Muscle layer of duodenum (tissue), 2 donors: ENCODE results near the gene EXOC2.

Experiments used
- H3K27ac ChIP-seq: one replicate; pipeline ENCODE4 v1.7.0; 2013; ENCODE audit warnings: mild to moderate bottlenecking, low read length
- H3K27me3 ChIP-seq: one replicate; pipeline ENCODE4 v1.7.0; 2013; ENCODE audit warnings: low read depth, mild to moderate bottlenecking, control low read depth, low read length
- H3K36me3 ChIP-seq, 2 donors: one replicate each; pipeline ENCODE4 v1.7.0; 2013; ENCODE audit warnings: low read length in 2 of 2, control low read depth in 1 of 2, mild to moderate bottlenecking in 1 of 2; ENCODE audit not compliant: insufficient read depth in 2 of 2, control insufficient read depth in 1 of 2
- H3K4me1 ChIP-seq, 2 donors: one replicate each; pipeline ENCODE4 v1.7.0; 2013; ENCODE audit warnings: low read length in 2 of 2, mild to moderate bottlenecking in 2 of 2, control low read depth in 1 of 2, moderate library complexity in 1 of 2; ENCODE audit not compliant: insufficient read depth in 2 of 2, control insufficient read depth in 1 of 2
- H3K4me3 ChIP-seq, 2 donors: one replicate each; pipeline ENCODE4 v1.7.0; 2013; ENCODE audit warnings: low read length in 2 of 2, low read depth in 1 of 2, mild to moderate bottlenecking in 1 of 2
- H3K9me3 ChIP-seq, 2 donors: one replicate each; pipeline ENCODE4 v1.7.0; 2013; ENCODE audit warnings: low read length in 2 of 2, control low read depth in 1 of 2, mild to moderate bottlenecking in 1 of 2; ENCODE audit not compliant: control insufficient read depth in 1 of 2
- donor health status: healthy.

The EXOC2 gene

DNA sequence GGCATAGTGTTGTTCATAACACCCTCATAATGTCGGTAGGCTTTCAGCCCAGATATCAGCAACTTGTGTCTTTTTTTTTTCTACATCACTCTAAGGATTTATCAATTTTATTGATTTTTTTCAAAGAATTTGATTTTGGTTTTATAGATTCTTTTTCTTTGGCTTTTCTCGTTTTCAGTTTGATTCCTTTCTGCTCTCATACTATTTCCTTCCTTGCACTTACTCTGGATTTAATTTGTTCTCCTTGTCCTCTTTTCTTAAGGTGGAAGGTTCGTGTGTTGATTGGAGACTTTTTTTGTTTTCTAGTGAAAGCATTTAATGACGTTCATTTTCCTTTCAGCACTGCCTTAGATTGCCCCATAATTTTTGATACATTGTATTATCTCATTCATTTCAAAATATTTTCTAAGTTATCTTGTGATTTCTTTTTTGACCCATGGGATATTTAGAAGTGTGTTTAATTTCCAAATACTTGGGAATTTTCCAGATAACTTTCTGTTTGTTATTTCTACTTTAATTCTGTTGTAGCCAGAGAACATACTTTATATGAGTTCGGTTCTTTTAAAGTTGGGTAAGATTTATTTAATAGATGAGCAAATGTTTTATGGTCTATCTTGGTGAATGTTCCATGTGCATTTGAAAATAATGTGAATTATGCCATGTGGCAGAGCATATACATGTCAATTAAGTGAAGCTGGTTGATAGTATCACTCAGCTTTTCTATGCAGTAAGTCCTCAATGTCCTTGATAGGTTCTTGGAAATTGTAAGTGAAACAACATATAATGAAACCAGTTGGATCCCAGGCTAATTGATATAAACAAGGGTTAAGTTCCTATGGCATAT, 238.6 kb downstream of the EXOC2 start:
- H3K36me3 ChIP-seq = no peaks in the 10 kb centered on the region
- H3K4me1 ChIP-seq = peaks cover 0 to 7% of the 10 kb centered on the region in 2 donors
- H3K27me3 ChIP-seq = no peaks in the 10 kb centered on the region
- H3K27ac ChIP-seq = no peak overlapping the region
- H3K9me3 ChIP-seq = no peaks in the 10 kb centered on the region
- H3K4me3 ChIP-seq = no peak overlapping the region

DNA sequence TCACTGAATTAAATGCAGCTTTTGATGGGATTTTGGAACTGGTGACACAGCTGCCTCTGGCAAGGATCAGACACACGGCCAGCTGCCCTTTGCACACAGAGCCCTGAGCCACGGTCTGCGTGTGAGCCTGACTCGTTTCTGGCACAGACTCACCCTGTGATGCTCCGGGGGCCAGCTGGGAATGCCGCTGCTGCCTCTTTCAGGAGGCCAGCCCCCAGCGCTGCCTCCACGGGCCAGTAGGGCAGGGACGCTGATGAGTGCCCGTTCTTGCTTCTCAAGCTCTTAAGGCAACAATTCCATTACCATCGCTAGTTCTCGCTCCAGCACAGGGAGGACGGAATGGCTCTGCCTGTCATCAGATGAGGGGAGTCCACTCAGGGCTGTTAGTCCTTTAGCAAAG, 239.8 kb downstream of the EXOC2 start:
- H3K27me3 ChIP-seq = no peaks in the 10 kb centered on the region
- no peak overlapping the region for H3K27ac ChIP-seq
- H3K4me1 ChIP-seq = peaks cover 0 to 7% of the 10 kb centered on the region in 2 donors
- H3K9me3 ChIP-seq = no peaks in the 10 kb centered on the region
- H3K36me3 ChIP-seq = no peaks in the 10 kb centered on the region
- H3K4me3 ChIP-seq = no peak overlapping the region

DNA sequence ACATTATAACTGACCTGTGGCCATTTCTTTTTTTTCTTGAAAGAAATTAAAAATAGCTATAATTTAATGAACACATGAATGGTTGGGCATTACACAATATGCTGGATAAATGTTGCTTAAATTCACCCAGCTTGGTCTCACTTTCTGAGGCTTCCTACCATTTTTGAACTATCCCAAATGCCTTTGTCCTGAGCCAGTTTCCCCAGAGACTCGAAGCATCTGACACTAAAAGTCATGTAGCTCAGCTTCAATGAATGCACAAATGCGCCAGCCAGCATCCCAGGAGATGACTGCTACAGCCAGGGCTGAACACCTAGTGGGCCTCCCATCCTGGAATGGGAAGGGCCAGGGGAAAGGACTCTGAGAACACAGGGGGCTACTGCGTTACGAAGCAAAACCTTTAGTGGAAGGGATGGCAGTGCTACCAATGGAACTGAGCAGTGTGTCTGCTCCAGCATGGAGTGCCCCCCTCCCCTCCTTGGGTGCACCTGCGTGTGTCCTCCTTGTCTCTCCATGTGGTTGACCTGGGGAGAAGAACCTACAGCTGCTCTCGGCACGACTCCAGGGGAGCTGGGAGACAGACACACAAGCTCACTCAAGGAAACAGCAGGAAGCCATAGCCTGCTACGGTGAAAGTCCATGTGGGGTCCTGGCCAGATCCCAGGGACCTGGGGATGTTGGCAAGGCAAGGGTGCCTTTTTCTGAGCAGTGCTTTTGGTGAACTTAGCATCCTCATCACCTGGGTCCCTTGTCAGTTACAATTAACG, 240.5 kb downstream of the EXOC2 start:
- H3K4me3 ChIP-seq = no peak overlapping the region
- no peaks in the 10 kb centered on the region for H3K36me3 ChIP-seq
- no peaks in the 10 kb centered on the region for H3K9me3 ChIP-seq
- no peak overlapping the region for H3K27ac ChIP-seq
- H3K27me3 ChIP-seq = no peaks in the 10 kb centered on the region
- peaks cover 0 to 7% of the 10 kb centered on the region in 2 donors for H3K4me1 ChIP-seq

DNA sequence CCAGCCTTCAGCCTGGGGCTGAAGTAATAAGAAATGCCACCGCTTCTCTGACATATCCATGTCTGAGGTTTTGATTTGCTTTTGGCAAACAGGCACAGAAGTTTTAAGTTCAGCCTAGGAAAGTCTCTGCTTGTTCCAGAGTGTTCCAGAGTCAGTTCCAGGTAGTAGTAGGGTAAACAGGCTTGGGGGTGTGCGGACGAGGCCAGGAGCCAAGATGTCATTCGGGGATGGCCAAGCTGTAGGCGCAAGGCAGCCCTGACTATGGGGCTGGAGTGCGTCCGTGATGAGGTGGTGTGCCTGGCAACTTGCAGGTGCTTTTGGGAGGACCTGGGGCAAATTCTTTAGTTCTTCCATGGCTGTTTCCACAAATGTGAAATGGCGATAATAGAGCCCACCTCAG, 241.1 kb downstream of the EXOC2 start:
- Histone ChIP-seq H3K36me3 (no peaks in the 10 kb centered on the region), H3K4me3 (no peak overlapping the region), H3K9me3 (no peaks in the 10 kb centered on the region), H3K27ac (no peak overlapping the region), H3K4me1 (peaks cover 0 to 7% of the 10 kb centered on the region in 2 donors), H3K27me3 (no peaks in the 10 kb centered on the region)

GRCh38 chr6:451336-451735, 241.6 kb downstream of the EXOC2 start:
- peaks cover 0 to 7% of the 10 kb centered on the region in 2 donors for H3K4me1 ChIP-seq
- H3K9me3 ChIP-seq = no peaks in the 10 kb centered on the region
- no peak overlapping the region for H3K27ac ChIP-seq
- no peaks in the 10 kb centered on the region for H3K36me3 ChIP-seq
- no peaks in the 10 kb centered on the region for H3K27me3 ChIP-seq
- H3K4me3 ChIP-seq = no peak overlapping the region

- Histone ChIP-seq H3K4me1 (peaks cover 0 to 7% of the 10 kb centered on the region in 2 donors), H3K9me3 (no peaks in the 10 kb centered on the region), H3K36me3 (no peaks in the 10 kb centered on the region), H3K27ac (no peak overlapping the region), H3K27me3 (no peaks in the 10 kb centered on the region), H3K4me3 (no peak overlapping the region)
Observed at GRCh38 chr6:449486-450419, 243.2 kb downstream of the EXOC2 start.

- Histone ChIP-seq H3K27ac (no peak overlapping the region), H3K9me3 (no peaks in the 10 kb centered on the region), H3K4me3 (no peak overlapping the region), H3K4me1 (peaks cover 0 to 7% of the 10 kb centered on the region in 2 donors), H3K27me3 (no peaks in the 10 kb centered on the region), H3K36me3 (no peaks in the 10 kb centered on the region)
Observed at GRCh38 chr6:449057-449430, 243.9 kb downstream of the EXOC2 start.

- Histone ChIP-seq H3K4me3 (no peak overlapping the region), H3K4me1 (peaks cover 0 to 7% of the 10 kb centered on the region in 2 donors), H3K27ac (no peak overlapping the region), H3K36me3 (no peaks in the 10 kb centered on the region), H3K9me3 (no peaks in the 10 kb centered on the region), H3K27me3 (no peaks in the 10 kb centered on the region)
Observed at GRCh38 chr6:448296-449056, 244.5 kb downstream of the EXOC2 start.

DNA sequence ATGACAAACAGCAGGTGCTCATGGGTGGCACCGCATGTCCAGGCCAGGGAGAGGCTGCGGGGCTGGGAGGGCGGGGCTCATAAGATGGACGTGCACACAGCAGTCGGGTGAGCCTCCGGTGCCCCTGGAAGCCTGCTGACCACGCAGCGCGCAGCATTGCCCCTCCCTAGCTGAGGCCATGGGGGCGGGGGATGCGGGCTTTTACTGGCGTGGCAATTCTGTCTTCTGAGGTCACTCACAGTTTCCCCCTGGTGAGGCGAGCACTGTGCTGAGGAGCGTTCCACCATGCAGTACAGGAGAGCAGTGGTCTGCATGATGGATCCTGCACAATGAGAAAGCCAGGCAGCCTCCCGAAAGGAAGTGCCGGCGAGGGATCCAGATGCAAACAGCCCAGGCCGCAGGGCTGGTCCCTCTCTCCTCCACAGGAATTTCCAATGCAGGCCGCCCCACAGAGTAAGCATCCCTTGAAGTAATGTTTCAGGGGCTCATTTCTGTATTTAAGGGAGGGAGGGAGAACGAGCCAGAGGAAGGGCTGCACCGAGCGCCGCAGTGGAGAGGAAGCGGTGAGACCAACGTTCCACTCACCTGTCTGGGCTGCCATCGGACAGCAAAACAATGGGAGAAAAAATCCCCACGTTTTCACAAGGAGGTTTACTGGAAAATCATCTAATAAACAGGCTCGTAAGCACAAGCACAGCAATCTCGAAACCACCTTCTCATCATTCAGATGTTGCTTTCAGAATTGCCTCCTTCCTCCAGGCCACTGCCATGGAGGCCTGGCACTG, 245.4 kb downstream of the EXOC2 start:
- H3K4me1 ChIP-seq = peaks cover 0 to 2% of the 10 kb centered on the region in 2 donors
- H3K36me3 ChIP-seq = no peaks in the 10 kb centered on the region
- no peak overlapping the region for H3K4me3 ChIP-seq
- no peaks in the 10 kb centered on the region for H3K27me3 ChIP-seq
- H3K9me3 ChIP-seq = no peaks in the 10 kb centered on the region
- H3K27ac ChIP-seq = no peak overlapping the region
